Measurements from ENCODE around the gene PPP1R12A. TPM values are rescaled to one million over a fixed set of nuclear protein-coding genes. Genes with fewer than 3 reads are reported as not detected.

The PPP1R12A gene
- total RNA-seq, 1 donor from 2014 or later = 86.7 TPM

GRCh38 chr12:79954037-79954610 is 19.2 kb upstream of the PPP1R12A start:
- Histone ChIP-seq H2AFZ (replicated peaks) (no peak overlapping the region), H3K4me2 (no peak overlapping the region), H3K4me3 (no peak overlapping the region), H4K20me1 (ENCODE audit: low read depth) (no peaks in the 10 kb centered on the region), H3K27me3 (no peaks in the 10 kb centered on the region), H3K9me3 (ENCODE audit: low read depth) (no peaks in the 10 kb centered on the region), H3F3A (ENCODE audit: low read depth) (no peaks in the 10 kb centered on the region), H3K27ac (no peak overlapping the region), H3K4me1 (no peaks in the 10 kb centered on the region), H3K79me2 (ENCODE audit: low read depth) (no peaks in the 10 kb centered on the region), H3K36me3 (no peaks in the 10 kb centered on the region), H3K9ac (no peak overlapping the region)
- Mint-ChIP-seq H3K27ac (no peak overlapping the region), H3K9me3 (peaks cover 8% of the 10 kb centered on the region), H3K4me1 (peaks cover 2% of the 10 kb centered on the region), H3K36me3 (no peaks in the 10 kb centered on the region), H3K4me3 (no peak overlapping the region), H3K27me3 (ENCODE audit: insufficient read depth, low read depth) (no peaks in the 10 kb centered on the region)
- TF ChIP-seq EZH2 (IDR thresholded peaks at IDR 0.05) = no peak
- no peak for TF ChIP-seq CTCF (IDR thresholded peaks at IDR 0.05)
- no peak for TF ChIP-seq EZH2phosphoT487 (IDR thresholded peaks at IDR 0.05)
- DNase-seq (ENCODE audit: low spot score) = no peak

- Histone ChIP-seq H3K9ac (no peak overlapping the region), H3K4me2 (no peak overlapping the region), H3K36me3 (no peaks in the 10 kb centered on the region), H4K20me1 (ENCODE audit: low read depth) (no peaks in the 10 kb centered on the region), H2AFZ (replicated peaks) (no peak overlapping the region), H3K27ac (no peak overlapping the region), H3K79me2 (ENCODE audit: low read depth) (no peaks in the 10 kb centered on the region), H3K4me3 (no peak overlapping the region), H3F3A (ENCODE audit: low read depth) (no peaks in the 10 kb centered on the region), H3K4me1 (no peaks in the 10 kb centered on the region), H3K9me3 (ENCODE audit: low read depth) (no peaks in the 10 kb centered on the region), H3K27me3 (no peaks in the 10 kb centered on the region)
- H3K9me3 Mint-ChIP-seq = no peaks in the 10 kb centered on the region
- no peak overlapping the region for H3K4me3 Mint-ChIP-seq
- no peak for DNase-seq (ENCODE audit: low spot score)
- no peak overlapping the region for H3K27ac Mint-ChIP-seq
- H3K27me3 Mint-ChIP-seq (ENCODE audit: insufficient read depth, low read depth) = no peaks in the 10 kb centered on the region
- peaks cover 2% of the 10 kb centered on the region for H3K4me1 Mint-ChIP-seq
- no peak for TF ChIP-seq EZH2 (IDR thresholded peaks at IDR 0.05)
- TF ChIP-seq EZH2phosphoT487 (IDR thresholded peaks at IDR 0.05) = no peak
- TF ChIP-seq CTCF (IDR thresholded peaks at IDR 0.05) = no peak
- no peaks in the 10 kb centered on the region for H3K36me3 Mint-ChIP-seq
Measured at GRCh38 chr12:79949098-79949497, 14.2 kb upstream of the PPP1R12A start.

DNA sequence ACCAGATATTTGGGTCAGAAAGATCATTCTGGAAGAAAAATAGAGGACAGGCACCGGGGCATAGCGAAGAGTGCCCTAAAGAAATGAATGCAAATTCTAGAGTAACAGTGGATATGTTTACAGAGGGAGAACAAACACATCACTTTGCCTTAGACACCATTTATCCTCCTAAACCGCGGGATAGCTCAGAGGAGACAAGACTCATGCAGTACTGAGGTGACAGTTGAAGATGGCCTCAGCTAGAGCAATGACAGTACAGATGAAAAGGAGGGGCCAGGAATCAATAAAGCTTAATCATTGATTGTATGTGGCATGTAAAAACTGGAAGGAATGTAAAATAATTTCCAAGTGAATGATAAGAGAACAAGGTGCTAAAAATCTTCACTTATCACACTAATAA is 10.5 kb upstream of the PPP1R12A start:
- no peaks in the 10 kb centered on the region for H3K4me1 ChIP-seq
- H3K4me2 ChIP-seq = no peak overlapping the region
- no peak overlapping the region for H3K4me3 ChIP-seq
- Mint-ChIP-seq H3K4me1 (no peaks in the 10 kb centered on the region), H3K36me3 (no peaks in the 10 kb centered on the region), H3K9me3 (no peaks in the 10 kb centered on the region), H3K27me3 (ENCODE audit: insufficient read depth, low read depth) (no peaks in the 10 kb centered on the region), H3K4me3 (no peak overlapping the region), H3K27ac (no peak overlapping the region)
- H3K27ac ChIP-seq = no peak overlapping the region
- no peaks in the 10 kb centered on the region for H3K36me3 ChIP-seq
- DNase-seq (ENCODE audit: low spot score) = no peak
- H4K20me1 ChIP-seq (ENCODE audit: low read depth) = no peaks in the 10 kb centered on the region
- H3K79me2 ChIP-seq (ENCODE audit: low read depth) = no peaks in the 10 kb centered on the region
- H2AFZ ChIP-seq (replicated peaks) = no peak overlapping the region
- H3K27me3 ChIP-seq = no peaks in the 10 kb centered on the region
- no peaks in the 10 kb centered on the region for H3K9me3 ChIP-seq (ENCODE audit: low read depth)
- H3F3A ChIP-seq (ENCODE audit: low read depth) = no peaks in the 10 kb centered on the region
- no peak for TF ChIP-seq EZH2 (IDR thresholded peaks at IDR 0.05)
- TF ChIP-seq CTCF (IDR thresholded peaks at IDR 0.05) = no peak
- no peak for TF ChIP-seq EZH2phosphoT487 (IDR thresholded peaks at IDR 0.05)
- no peak overlapping the region for H3K9ac ChIP-seq
